H9 (cell line): ENCODE results near the gene TMEM220. TPM values are rescaled to one million over a fixed set of nuclear protein-coding genes. Genes with fewer than 3 reads are reported as not detected.
A peak's percentile ranks its signal among the peaks of the same experiment; 100 is the strongest.

ENCODE experiments used
- DNase-seq: peaks from one replicate; pipeline ENCODE4 v3.0.0-alpha.2; 2017
- H2AFZ ChIP-seq: one replicate; pipeline ENCODE4 v1.6.1; 2013; ENCODE audit warnings: mild to moderate bottlenecking, low read length, control low read depth, moderate library complexity
- H2AK5ac ChIP-seq: 2 replicates; pipeline ENCODE4 v1.6.1; 2013; ENCODE audit warnings: low read length, control low read depth, mixed read lengths; ENCODE audit not compliant: insufficient read length
- H2BK120ac ChIP-seq: one replicate; pipeline ENCODE4 v1.6.1; 2013; ENCODE audit warnings: low read depth, mild to moderate bottlenecking, low read length, control low read depth, inconsistent platforms; ENCODE audit not compliant: poor library complexity, severe bottlenecking
- H2BK12ac ChIP-seq: 2 replicates; pipeline ENCODE4 v1.6.1; 2013; ENCODE audit warnings: low read length, control low read depth, mixed read lengths, low read depth; ENCODE audit not compliant: insufficient read length
- H2BK15ac ChIP-seq: 2 replicates; pipeline ENCODE4 v1.6.1; 2013; ENCODE audit warnings: low read depth, low read length, control low read depth
- H2BK20ac ChIP-seq: one replicate; pipeline ENCODE4 v1.6.1; 2013; ENCODE audit warnings: low read depth, mild to moderate bottlenecking, low read length, control low read depth, inconsistent platforms; ENCODE audit not compliant: poor library complexity, severe bottlenecking
- H2BK5ac ChIP-seq: 2 replicates; pipeline ENCODE4 v1.6.1; 2013; ENCODE audit warnings: low read length, control low read depth, mixed read lengths; ENCODE audit not compliant: insufficient read length
- H3K14ac ChIP-seq: 2 replicates; pipeline ENCODE4 v1.6.1; 2013; ENCODE audit warnings: low read length, control low read depth; ENCODE audit not compliant: insufficient read depth
- H3K18ac ChIP-seq: 2 replicates; pipeline ENCODE4 v1.6.1; 2013; ENCODE audit warnings: low read depth, mild to moderate bottlenecking, mixed read lengths, low read length, control low read depth; ENCODE audit not compliant: insufficient read length
- H3K23ac ChIP-seq: 2 replicates; pipeline ENCODE4 v1.6.1; 2013; ENCODE audit warnings: low read length, control low read depth, mixed read lengths, low read depth; ENCODE audit not compliant: insufficient read length
- H3K23me2 ChIP-seq: 2 replicates; pipeline ENCODE4 v1.6.1; 2013; ENCODE audit warnings: low read depth, mild to moderate bottlenecking, mixed read lengths, low read length, control low read depth; ENCODE audit not compliant: insufficient read length, poor library complexity, severe bottlenecking
- H3K27ac ChIP-seq: 2 replicates; pipeline ENCODE4 v1.5.1; 2013; ENCODE audit warnings: low read length, control low read depth, mixed read lengths, low read depth; ENCODE audit not compliant: insufficient read length
- H3K27me3 ChIP-seq: 2 replicates; pipeline ENCODE4 v1.6.1; 2013; ENCODE audit warnings: low read length, control low read depth, inconsistent platforms; ENCODE audit not compliant: insufficient read depth
- H3K4ac ChIP-seq: 2 replicates; pipeline ENCODE4 v1.6.1; 2013; ENCODE audit warnings: low read depth, mild to moderate bottlenecking, control low read depth, inconsistent platforms, low read length, moderate library complexity
- H3K4me1 ChIP-seq: 2 replicates; pipeline ENCODE4 v1.6.1; 2013; ENCODE audit warnings: low read length, control low read depth, inconsistent platforms; ENCODE audit not compliant: insufficient read depth
- H3K4me2 ChIP-seq: 2 replicates; pipeline ENCODE4 v1.6.1; 2013; ENCODE audit warnings: low read length, control low read depth, mixed read lengths; ENCODE audit not compliant: insufficient read length, insufficient read depth
- H3K56ac ChIP-seq: 2 replicates; pipeline ENCODE4 v1.6.1; 2013; ENCODE audit warnings: low read depth, mild to moderate bottlenecking, mixed read lengths, low read length, control low read depth; ENCODE audit not compliant: insufficient read length
- H3K79me1 ChIP-seq: 2 replicates; pipeline ENCODE4 v1.6.1; 2013; ENCODE audit warnings: low read depth, mild to moderate bottlenecking, moderate library complexity, low read length, control low read depth, inconsistent platforms; ENCODE audit not compliant: insufficient read depth, poor library complexity, severe bottlenecking
- H3K79me2 ChIP-seq: 2 replicates; pipeline ENCODE4 v1.6.1; 2013; ENCODE audit warnings: low read length, control low read depth, inconsistent platforms; ENCODE audit not compliant: insufficient read depth
- H3K9ac ChIP-seq: 2 replicates; pipeline ENCODE4 v1.6.1; 2013; ENCODE audit warnings: low read length, control low read depth, mixed read lengths; ENCODE audit not compliant: insufficient read length; ENCODE audit errors: extremely low read depth
- H3K9me3 ChIP-seq: one replicate; pipeline ENCODE4 v1.6.1; 2013; ENCODE audit warnings: low read depth, low read length, inconsistent platforms; ENCODE audit not compliant: control insufficient read depth
- H3T11ph ChIP-seq: one replicate; pipeline ENCODE4 v1.6.1; 2013; ENCODE audit warnings: mild to moderate bottlenecking, low read length, control low read depth, inconsistent platforms
- H4K20me1 ChIP-seq: one replicate; pipeline ENCODE4 v1.6.1; 2013; ENCODE audit not compliant: control insufficient read depth, insufficient read length, insufficient read depth
- H4K5ac ChIP-seq: 2 replicates; pipeline ENCODE4 v1.6.1; 2013; ENCODE audit warnings: low read depth, mild to moderate bottlenecking, mixed read lengths, low read length, control low read depth; ENCODE audit not compliant: insufficient read length
- H4K8ac ChIP-seq: replicated peaks from 2 replicates; pipeline ENCODE4 v1.6.1; 2013; ENCODE audit warnings: low read length, control low read depth, mixed read lengths, low read depth; ENCODE audit not compliant: insufficient read length
- H4K91ac ChIP-seq: 2 replicates; pipeline ENCODE4 v1.6.1; 2013; ENCODE audit warnings: low read depth, mild to moderate bottlenecking, moderate library complexity, mixed read lengths, low read length, control low read depth; ENCODE audit not compliant: insufficient read length
- H3K27ac Mint-ChIP-seq, 3 experiments: 2 replicates in 2 of 3; 3 replicates in 1 of 3; pipeline ENCODE4 v1.8.0; 2020 to 2021; ENCODE audit warnings: mixed read lengths in 3 of 3, mild to moderate bottlenecking in 1 of 3, moderate library complexity in 1 of 3
- H3K27me3 Mint-ChIP-seq: 2 replicates; pipeline ENCODE4 v1.8.0; 2021; ENCODE audit warnings: low read depth, mild to moderate bottlenecking, moderate library complexity, mixed read lengths
- H3K36me3 Mint-ChIP-seq, 3 experiments: 2 replicates in 2 of 3; 3 replicates in 1 of 3; pipeline ENCODE4 v1.8.0; 2020 to 2021; ENCODE audit warnings: low read depth in 3 of 3, mixed read lengths in 3 of 3; ENCODE audit not compliant: insufficient read depth in 1 of 3
- H3K4me1 Mint-ChIP-seq, 2 experiments: 2 replicates each; pipeline ENCODE4 v1.8.0; 2020; ENCODE audit warnings: mixed read lengths in 2 of 2
- H3K4me3 Mint-ChIP-seq, 2 experiments: 2 replicates in 1 of 2; 3 replicates in 1 of 2; pipeline ENCODE4 v1.8.0; 2020 to 2021; ENCODE audit warnings: mild to moderate bottlenecking in 2 of 2, mixed read lengths in 2 of 2, moderate library complexity in 1 of 2
- H3K9me3 Mint-ChIP-seq, 2 experiments: 2 replicates in 1 of 2; 3 replicates in 1 of 2; pipeline ENCODE4 v1.8.0; 2020; ENCODE audit warnings: mild to moderate bottlenecking in 2 of 2, mixed read lengths in 2 of 2, moderate library complexity in 1 of 2
- CTCF ChIP-seq: fragments of 200-600 bp; sonication (generic); conservative IDR thresholded peaks from 3 replicates; pipeline ENCODE4 v1.8.0; 2021; ENCODE audit warnings: antibody characterized with exemption, mild to moderate bottlenecking
- WGBS: extraction: QIAGEN DNeasy Blood & Tissue Kit; methylation state at CpG from one replicate; pipeline ENCODE4 v1.1.7; 2013; ENCODE audit warnings: missing lambda C conversion rate, low lambda C conversion rate, mixed read lengths; ENCODE audit not compliant: insufficient read length; ENCODE audit errors: extremely low coverage; 5-methylcytosine and 5-hydroxymethylcytosine counted together
- total RNA-seq: library from RNA; stranded (reverse); gene quantifications from 2 replicates; pipeline ENCODE4 v1.2.1, GENCODE V29; 2021

The TMEM220 gene
- total RNA-seq, 1 experiment from 2014 or later: 6.1 TPM

DNA sequence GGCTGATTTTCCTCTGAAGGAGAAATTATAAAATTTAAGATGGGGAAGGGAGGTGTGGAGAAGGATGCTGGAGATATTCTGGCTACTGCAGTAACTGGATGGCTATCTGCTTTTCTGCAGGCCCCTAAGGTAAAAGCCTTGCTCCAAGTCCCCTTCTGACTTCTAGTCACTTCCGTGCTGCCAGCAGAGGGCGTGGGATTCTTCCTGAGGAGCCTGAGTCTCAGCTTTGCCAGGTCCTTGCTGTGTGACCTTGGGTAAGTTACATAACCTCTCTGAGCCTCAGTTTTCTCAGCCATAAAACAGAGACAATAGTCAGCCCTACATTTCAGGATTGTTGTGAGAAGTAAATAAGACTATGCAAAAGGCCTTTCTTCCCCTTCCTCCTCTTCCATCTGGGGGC is 24.3 kb upstream of the TMEM220 start:
- no peaks in the 10 kb centered on the region for H3K79me1 ChIP-seq
- H3T11ph ChIP-seq: no peak overlapping the region
- WGBS: no CpG with 5 or more reads among the region's 2 CpGs
- H3K9ac ChIP-seq: no peak overlapping the region
- H2BK12ac ChIP-seq: no peak overlapping the region
- H3K4me2 ChIP-seq: no peak overlapping the region
- no peak overlapping the region for H3K14ac ChIP-seq
- H2AK5ac ChIP-seq: no peak overlapping the region
- no peak overlapping the region for H3K23ac ChIP-seq
- Mint-ChIP-seq H3K36me3 (no peaks in the 10 kb centered on the region), H3K4me1 (peaks cover 42% of the 10 kb centered on the region in 2 experiments), H3K27me3 (no peaks in the 10 kb centered on the region), H3K27ac (peak overlapping the region in 2 of 3 experiments; percentile 83 to 85; a peak in 4 of 7 replicates), H3K4me3 (peak overlapping the region in 1 of 2 experiments; percentile 81; a peak in 3 of 5 replicates), H3K9me3 (no peaks in the 10 kb centered on the region; a peak in 1 of 5 replicates)
- no peak overlapping the region for H4K91ac ChIP-seq
- H3K23me2 ChIP-seq: peaks cover 6% of the 10 kb centered on the region
- H3K79me2 ChIP-seq: no peaks in the 10 kb centered on the region
- H3K27ac ChIP-seq: no peak overlapping the region
- no peaks in the 10 kb centered on the region for H3K27me3 ChIP-seq
- H4K8ac ChIP-seq: no peak overlapping the region
- H2BK20ac ChIP-seq: no peak overlapping the region
- no peak overlapping the region for H2BK15ac ChIP-seq
- DNase-seq: peak; percentile 87
- no peaks in the 10 kb centered on the region for H3K9me3 ChIP-seq
- TF ChIP-seq CTCF: peak; percentile 74
- H3K4me1 ChIP-seq: peaks cover 14% of the 10 kb centered on the region; the same call in 1 of the 2 replicates
- H2BK5ac ChIP-seq: no peak overlapping the region
- H4K20me1 ChIP-seq: no peaks in the 10 kb centered on the region
- H4K5ac ChIP-seq: no peak overlapping the region
- no peak overlapping the region for H3K4ac ChIP-seq
- H3K18ac ChIP-seq: no peak overlapping the region
- H2AFZ ChIP-seq: no peak overlapping the region
- H2BK120ac ChIP-seq: no peak overlapping the region
- H3K56ac ChIP-seq: no peak overlapping the region
